ENCODE results near the gene DOCK4. TPM values are rescaled to one million over a fixed set of nuclear protein-coding genes. Genes with fewer than 3 reads are reported as not detected.

DOCK4 gene
- total and polyA plus RNA-seq, 2 experiments from 2014 or later, result 2.1 to 5.0 TPM

DNA sequence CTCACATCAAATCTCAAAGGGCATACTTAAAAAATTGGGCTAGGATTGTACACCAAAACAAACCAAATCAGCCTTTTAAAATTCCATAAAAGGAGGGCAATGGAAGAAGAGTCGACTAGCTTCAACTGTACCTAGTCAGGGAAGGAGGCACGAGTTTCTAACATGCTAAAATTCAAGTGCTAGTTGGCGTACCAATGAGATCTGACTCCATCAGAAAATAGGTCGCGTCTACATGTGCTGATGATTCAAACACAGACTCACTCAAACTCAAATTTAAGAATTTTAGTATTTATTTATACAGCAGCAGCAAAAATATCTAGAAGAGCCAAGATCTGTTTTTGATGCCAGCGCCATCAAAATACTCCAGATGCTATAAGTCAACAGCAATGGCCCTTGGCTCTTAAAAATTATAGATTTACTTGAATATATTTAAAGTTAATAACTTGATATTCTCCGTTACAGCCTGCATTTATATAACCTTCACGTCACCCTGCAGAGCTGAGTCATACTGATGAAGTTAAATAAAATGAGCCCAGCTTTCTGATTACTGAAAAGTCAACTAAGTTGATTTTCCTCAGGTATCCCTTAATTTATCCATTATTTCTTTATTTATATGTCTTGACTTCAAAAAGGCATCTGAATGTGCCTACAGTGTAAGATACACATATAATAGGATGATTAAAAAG, 341.8 kb downstream of the DOCK4 start:
- in situ Hi-C loops (cut with MboI), result no loop called here
- no peaks in the 10 kb centered on the region for H4K20me1 ChIP-seq (ENCODE audit: insufficient read depth)
- no peaks in the 10 kb centered on the region for H3K4me1 ChIP-seq (ENCODE audit: insufficient read depth)
- no peaks in the 10 kb centered on the region for H3F3A ChIP-seq (ENCODE audit: insufficient read depth)
- 95% methylated on average over 8 of the region's 8 CpGs for WGBS, 2 experiments (ENCODE audit: low coverage in 1 of 2, low lambda C conversion rate in 2 of 2, missing lambda C conversion rate in 2 of 2)
- H3K4me2 ChIP-seq (ENCODE audit: unreplicated experiment), result no peak overlapping the region
- H3K9me3 ChIP-seq (ENCODE audit: low read depth), result no peaks in the 10 kb centered on the region
- no peak overlapping the region for H3K4me3 ChIP-seq
- no peaks in the 10 kb centered on the region for H3K36me3 ChIP-seq (ENCODE audit: low read depth)
- DNase-seq, result no peak
- TF ChIP-seq EZH2 (IDR thresholded peaks at IDR 0.05; ENCODE audit: insufficient read depth, poor library complexity, severe bottlenecking) (no peak), EZH2phosphoT487 (IDR thresholded peaks at IDR 0.05; ENCODE audit: insufficient read depth, low read depth) (no peak)
- H2AFZ ChIP-seq, result no peak overlapping the region
- H3K9ac ChIP-seq, result no peak overlapping the region
- no peaks in the 10 kb centered on the region for H3K79me2 ChIP-seq (ENCODE audit: insufficient read depth)
- no peak overlapping the region for H3K27ac ChIP-seq
- no peaks in the 10 kb centered on the region for H3K9me2 ChIP-seq (ENCODE audit: insufficient read depth)
- no peaks in the 10 kb centered on the region for H3K27me3 ChIP-seq (replicated peaks; ENCODE audit: insufficient read depth)

GRCh38 chr7:111863269-111863668, 342.9 kb downstream of the DOCK4 start:
- in situ Hi-C loops (cut with MboI), result no loop called here
- no peak overlapping the region for H3K27ac ChIP-seq
- no peaks in the 10 kb centered on the region for H3K79me2 ChIP-seq (ENCODE audit: insufficient read depth)
- H2AFZ ChIP-seq, result no peak overlapping the region
- no peak overlapping the region for H3K9ac ChIP-seq
- no peaks in the 10 kb centered on the region for H3F3A ChIP-seq (ENCODE audit: insufficient read depth)
- no peaks in the 10 kb centered on the region for H3K27me3 ChIP-seq (replicated peaks; ENCODE audit: insufficient read depth)
- TF ChIP-seq EZH2phosphoT487 (IDR thresholded peaks at IDR 0.05; ENCODE audit: insufficient read depth, low read depth) (no peak), EZH2 (IDR thresholded peaks at IDR 0.05; ENCODE audit: insufficient read depth, poor library complexity, severe bottlenecking) (no peak)
- H3K4me2 ChIP-seq (ENCODE audit: unreplicated experiment), result no peak overlapping the region
- no peaks in the 10 kb centered on the region for H3K9me3 ChIP-seq (ENCODE audit: low read depth)
- H3K4me1 ChIP-seq (ENCODE audit: insufficient read depth), result no peaks in the 10 kb centered on the region
- H3K9me2 ChIP-seq (ENCODE audit: insufficient read depth), result no peaks in the 10 kb centered on the region
- no peak for DNase-seq
- H3K4me3 ChIP-seq, result no peak overlapping the region
- no peaks in the 10 kb centered on the region for H4K20me1 ChIP-seq (ENCODE audit: insufficient read depth)
- H3K36me3 ChIP-seq (ENCODE audit: low read depth), result no peaks in the 10 kb centered on the region
- WGBS, 2 experiments (ENCODE audit: low coverage in 1 of 2, low lambda C conversion rate in 2 of 2, missing lambda C conversion rate in 2 of 2), result 57 to 61% methylated on average over 7 of the region's 7 CpGs

GRCh38 chr7:111860248-111860647, 346.0 kb downstream of the DOCK4 start:
- no peak overlapping the region for H2AFZ ChIP-seq
- no peaks in the 10 kb centered on the region for H3F3A ChIP-seq (ENCODE audit: insufficient read depth)
- H3K36me3 ChIP-seq (ENCODE audit: low read depth), result no peaks in the 10 kb centered on the region
- H3K27me3 ChIP-seq (replicated peaks; ENCODE audit: insufficient read depth), result no peaks in the 10 kb centered on the region
- DNase-seq, result no peak
- 87 to 90% methylated on average over 6 of the region's 6 CpGs for WGBS, 2 experiments (ENCODE audit: low coverage in 1 of 2, low lambda C conversion rate in 2 of 2, missing lambda C conversion rate in 2 of 2)
- H3K9ac ChIP-seq, result no peak overlapping the region
- H3K4me1 ChIP-seq (ENCODE audit: insufficient read depth), result no peaks in the 10 kb centered on the region
- no peaks in the 10 kb centered on the region for H4K20me1 ChIP-seq (ENCODE audit: insufficient read depth)
- H3K4me2 ChIP-seq (ENCODE audit: unreplicated experiment), result no peak overlapping the region
- no peaks in the 10 kb centered on the region for H3K79me2 ChIP-seq (ENCODE audit: insufficient read depth)
- H3K4me3 ChIP-seq, result no peak overlapping the region
- no peak overlapping the region for H3K27ac ChIP-seq
- no peaks in the 10 kb centered on the region for H3K9me2 ChIP-seq (ENCODE audit: insufficient read depth)
- TF ChIP-seq EZH2phosphoT487 (IDR thresholded peaks at IDR 0.05; ENCODE audit: insufficient read depth, low read depth) (no peak), EZH2 (IDR thresholded peaks at IDR 0.05; ENCODE audit: insufficient read depth, poor library complexity, severe bottlenecking) (no peak)
- in situ Hi-C loops (cut with MboI), result no loop called here
- no peaks in the 10 kb centered on the region for H3K9me3 ChIP-seq (ENCODE audit: low read depth)

DNA sequence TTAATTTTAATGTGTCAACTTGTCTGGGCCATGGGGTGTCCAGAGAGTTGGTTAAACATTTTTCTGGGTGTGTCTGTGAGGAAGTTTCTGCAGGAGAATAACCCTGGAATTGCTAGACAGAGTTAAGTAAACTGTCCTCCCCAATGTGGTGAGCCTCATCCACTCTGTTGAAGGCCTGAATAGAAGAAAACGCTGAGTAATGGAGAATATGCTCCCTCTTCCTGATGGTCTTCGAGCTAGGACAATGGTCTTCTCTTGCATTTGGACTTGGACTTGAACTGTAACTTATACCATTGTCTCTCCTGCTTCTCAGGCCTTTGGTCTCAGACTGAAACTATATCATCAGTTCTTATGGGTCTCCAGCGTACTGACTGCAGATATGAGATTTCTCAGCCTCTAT, 347.9 kb downstream of the DOCK4 start:
- in situ Hi-C loops (cut with MboI), result no loop called here
- DNase-seq, result no peak
- no peaks in the 10 kb centered on the region for H4K20me1 ChIP-seq (ENCODE audit: insufficient read depth)
- no peaks in the 10 kb centered on the region for H3K36me3 ChIP-seq (ENCODE audit: low read depth)
- no peak overlapping the region for H3K4me3 ChIP-seq
- WGBS, 2 experiments (ENCODE audit: low coverage in 1 of 2, low lambda C conversion rate in 2 of 2, missing lambda C conversion rate in 2 of 2), result 98% methylated on average over 3 of the region's 3 CpGs
- no peaks in the 10 kb centered on the region for H3K9me3 ChIP-seq (ENCODE audit: low read depth)
- no peak overlapping the region for H3K9ac ChIP-seq
- H3K9me2 ChIP-seq (ENCODE audit: insufficient read depth), result no peaks in the 10 kb centered on the region
- no peak overlapping the region for H2AFZ ChIP-seq
- no peaks in the 10 kb centered on the region for H3K79me2 ChIP-seq (ENCODE audit: insufficient read depth)
- no peaks in the 10 kb centered on the region for H3K4me1 ChIP-seq (ENCODE audit: insufficient read depth)
- no peak overlapping the region for H3K4me2 ChIP-seq (ENCODE audit: unreplicated experiment)
- H3F3A ChIP-seq (ENCODE audit: insufficient read depth), result no peaks in the 10 kb centered on the region
- no peaks in the 10 kb centered on the region for H3K27me3 ChIP-seq (replicated peaks; ENCODE audit: insufficient read depth)
- H3K27ac ChIP-seq, result no peak overlapping the region
- TF ChIP-seq EZH2 (IDR thresholded peaks at IDR 0.05; ENCODE audit: insufficient read depth, poor library complexity, severe bottlenecking) (no peak), EZH2phosphoT487 (IDR thresholded peaks at IDR 0.05; ENCODE audit: insufficient read depth, low read depth) (no peak)
